A549 (cell line): Measurements from ENCODE around the gene SMARCA1. TPM values are rescaled to one million over a fixed set of nuclear protein-coding genes. Genes with fewer than 3 reads are reported as not detected.

Experiments
- ATAC-seq, 2 experiments: fragments of 200-7000 bp in 1 of 2; fragments of >200 bp in 1 of 2; cut with Nextera tagmentation in 1 of 2; cut with Tn5 transposase in 1 of 2; 3 replicates each; pipeline versions ENCODE4 v1.8.0 to v1.9.1; 2018 to 2020; ENCODE audit warnings: mild to moderate bottlenecking in 1 of 2, moderate library complexity in 1 of 2
- CTCF ChIA-PET: fragments of 300-600 bp; sonication (Branson Sonifier 250); formaldehyde crosslinking; extraction: SDS; loops from one replicate; lab custom pipeline; 2021; ENCODE audit warnings: antibody characterized with exemption, inconsistent platforms; lab: Yijun Ruan, JAX
- POLR2A ChIA-PET: fragments of 350-600 bp; formaldehyde crosslinking; extraction: SDS; loops from one replicate; lab custom pipeline; 2021; ENCODE audit warnings: antibody characterized with exemption, inconsistent platforms; lab: Yijun Ruan, JAX
- DNase-seq, 2 experiments: peaks; one replicate each; pipeline versions ENCODE4 v3.0.0 to v3.0.0-alpha.2; 2011 to 2016; ENCODE audit warnings: low read depth in 1 of 2, low spot score in 1 of 2
- FAIRE-seq: peaks from 2 replicates; lab custom pipeline; 2011; peaks lifted over from hg19 to GRCh38; lab: Jason Lieb, UNC
- H3K27ac ChIP-seq, 2 experiments: fragments of >200 bp; sonication (Bioruptor Twin); formaldehyde crosslinking; 3 replicates each; pipeline ENCODE4 v1.5.1; 2016 to 2017
- H3K4me1 ChIP-seq: fragments of >200 bp; sonication (Bioruptor Twin); formaldehyde crosslinking; 3 replicates; pipeline ENCODE4 v1.6.1; 2016
- H3K4me2 ChIP-seq: fragments of >200 bp; sonication (Bioruptor Twin); formaldehyde crosslinking; 3 replicates; pipeline ENCODE4 v1.6.1; 2016
- H3K4me3 ChIP-seq: fragments of >200 bp; sonication (Bioruptor Twin); formaldehyde crosslinking; 3 replicates; pipeline ENCODE4 v1.5.1; 2016
- H3K9me3 ChIP-seq: fragments of >200 bp; sonication (Bioruptor Twin); formaldehyde crosslinking; 3 replicates; pipeline ENCODE4 v1.6.1; 2016
- ATOH8 ChIP-seq: fragments of 250-450 bp; sonication (Bioruptor Pico); IDR thresholded peaks from 2 replicates; pipeline ENCODE4 v1.5.0; 2020; ENCODE audit warnings: low read depth, mild to moderate bottlenecking, moderate library complexity
- BCL3 ChIP-seq: fragments of >200 bp; sonication (Bioruptor Twin); formaldehyde crosslinking; IDR thresholded peaks from 3 replicates; pipeline ENCODE4 v1.6.1; 2016
- CHD4 ChIP-seq: fragments of 200-600 bp; sonication (generic); IDR thresholded peaks from 2 replicates; pipeline ENCODE4 v1.6.1; 2016; ENCODE audit warnings: antibody characterized with exemption, mild to moderate bottlenecking, borderline replicate concordance
- EHMT2 ChIP-seq: fragments of 200-600 bp; sonication (generic); IDR thresholded peaks from 2 replicates; pipeline ENCODE4 v1.6.1; 2016; ENCODE audit warnings: antibody characterized with exemption, low read depth, mild to moderate bottlenecking, moderate library complexity
- FOSL2 ChIP-seq, 2 experiments: fragments of 450-650 bp in 1 of 2; fragments of >200 bp in 1 of 2; sonication (Bioruptor Twin) in 1 of 2; formaldehyde crosslinking; IDR thresholded peaks; 2 replicates each; pipeline versions ENCODE4 v1.5.0 to v1.6.1; 2016 to 2020; ENCODE audit warnings: mild to moderate bottlenecking in 1 of 2, moderate library complexity in 1 of 2
- HEYL ChIP-seq: fragments of 250-450 bp; sonication (Bioruptor Pico); IDR thresholded peaks from 2 replicates; pipeline ENCODE4 v1.8.0; 2021; ENCODE audit warnings: mild to moderate bottlenecking, moderate library complexity
- HOXB13 ChIP-seq: fragments of 250-450 bp; sonication (Bioruptor Pico); IDR thresholded peaks from 2 replicates; pipeline ENCODE4 v1.5.0; 2020; ENCODE audit warnings: low read depth, mild to moderate bottlenecking, moderate library complexity
- JUN ChIP-seq, 2 experiments: fragments of >200 bp; sonication (Bioruptor Twin); formaldehyde crosslinking; IDR thresholded peaks; 2 replicates in 1 of 2; 3 replicates in 1 of 2; pipeline ENCODE4 v1.6.1; 2016 to 2017
- MAFK ChIP-seq: fragments of 450-650 bp; IDR thresholded peaks from 2 replicates; pipeline ENCODE4 v1.6.1; 2014; ENCODE audit not compliant: partially characterized antibody
- NFE2L2 ChIP-seq: fragments of 150-350 bp; conservative IDR thresholded peaks from 2 replicates; pipeline ENCODE4 v1.6.1; 2014; ENCODE audit warnings: low read length
- NR3C1 ChIP-seq: fragments of >200 bp; sonication (Bioruptor Twin); formaldehyde crosslinking; IDR thresholded peaks from 3 replicates; pipeline ENCODE4 v1.6.1; 2017
- PHF8 ChIP-seq: fragments of 200-600 bp; sonication (generic); IDR thresholded peaks from 2 replicates; pipeline ENCODE4 v1.6.1; 2016; ENCODE audit warnings: low read depth, mild to moderate bottlenecking, antibody characterized with exemption, moderate library complexity, borderline replicate concordance
- POLR2AphosphoS2 ChIP-seq: conservative IDR thresholded peaks from 2 replicates; pipeline ENCODE4 v1.6.1; 2012; ENCODE audit warnings: low read length, improper control_type of control experiment, inconsistent platforms
- RAD21 ChIP-seq, 2 experiments: fragments of >200 bp in 1 of 2; sonication (Bioruptor Twin) in 1 of 2; formaldehyde crosslinking in 1 of 2; IDR thresholded peaks in 1 of 2; conservative IDR thresholded peaks in 1 of 2; 2 replicates in 1 of 2; 3 replicates in 1 of 2; pipeline ENCODE4 v1.6.1; 2012 to 2018; ENCODE audit warnings: inconsistent platforms in 1 of 2
- REST ChIP-seq: fragments of 200-600 bp; sonication (generic); IDR thresholded peaks from 2 replicates; pipeline ENCODE4 v1.6.1; 2016; ENCODE audit warnings: antibody characterized with exemption, mild to moderate bottlenecking, moderate library complexity
- RNF2 ChIP-seq: fragments of 200-600 bp; sonication (generic); IDR thresholded peaks from 2 replicates; pipeline ENCODE4 v1.6.1; 2016; ENCODE audit warnings: low read depth, mild to moderate bottlenecking, antibody characterized with exemption, moderate library complexity, borderline replicate concordance
- USF2 ChIP-seq: fragments of 450-650 bp; IDR thresholded peaks from 2 replicates; pipeline ENCODE4 v1.6.1; 2014; ENCODE audit warnings: antibody characterized with exemption
- WGBS: methylation state at CpG from one replicate; pipeline ENCODE4 v1.1.6; 2017; ENCODE audit errors: missing lambda C conversion rate; 5-methylcytosine and 5-hydroxymethylcytosine counted together
- polyA plus RNA-seq, 4 experiments: library from polyadenylated mRNA; depleted of rRNA in 3 of 4; stranded (reverse); fragments of >200 nt; fragmentation: RNase III in 1 of 4; extraction: RNeasy Plus Mini Kit Qiagen cat#74134 plus additional on column Dnase treatment in 1 of 4; gene quantifications; 2 replicates in 3 of 4; 3 replicates in 1 of 4; pipeline ENCODE4 v1.2.3, GENCODE V29; 2011 to 2017

SMARCA1 gene
- polyA plus RNA-seq, 2 of the 4 experiments (the other 2 are of a cell fraction): 72.4 to 77.2 TPM

- no peaks in the 10 kb centered on the region for H3K4me1 ChIP-seq
- H3K4me2 ChIP-seq: no peak overlapping the region
- H3K27ac ChIP-seq: no peak overlapping the region
- no peak for TF ChIP-seq HOXB13 (CRISPR knock-in tag)
- no peak for TF ChIP-seq NR3C1
- no peak for TF ChIP-seq RNF2
- TF ChIP-seq USF2: no peak
- no peak for TF ChIP-seq NFE2L2
- TF ChIP-seq FOSL2 (IDR thresholded peaks at IDR 0.05): no peak
- no peak for TF ChIP-seq FOSL2 (CRISPR knock-in tag; IDR thresholded peaks at IDR 0.05)
- no peak for TF ChIP-seq PHF8
- TF ChIP-seq HEYL (CRISPR knock-in tag): no peak
- TF ChIP-seq MAFK: no peak
- no peak for TF ChIP-seq CHD4
- TF ChIP-seq EHMT2: no peak
- no peak for TF ChIP-seq JUN (IDR thresholded peaks at IDR 0.05)
- no peak for TF ChIP-seq RAD21 (conservative IDR thresholded peaks at IDR 0.05 in 1 of 2, IDR thresholded peaks at IDR 0.05 in 1 of 2)
- ChIA-PET CTCF (interaction anchor here (0.6 kb wide), 1 partner anchor 227 kb away, joined by 3 read pairs; no protein-coding TSS in a partner anchor), POLR2A (no interaction called here)
- DNase-seq: no peak
- H3K9me3 ChIP-seq: no peaks in the 10 kb centered on the region
- no peak for ATAC-seq
- no peak overlapping the region for H3K4me3 ChIP-seq
- FAIRE-seq: no peak
- 75% methylated on average over 3 of the region's 3 CpGs for WGBS
Measured at GRCh38 chrX:129553619-129554288, 30.5 kb upstream of the SMARCA1 start.

- Histone ChIP-seq H3K4me2 (no peak overlapping the region), H3K4me3 (no peak overlapping the region), H3K27ac (no peak overlapping the region), H3K9me3 (no peaks in the 10 kb centered on the region), H3K4me1 (no peaks in the 10 kb centered on the region)
- no peak for ATAC-seq
- ChIA-PET POLR2A (no interaction called here), CTCF (no interaction called here)
- TF ChIP-seq BCL3: no peak
- no peak for TF ChIP-seq POLR2AphosphoS2
- TF ChIP-seq EHMT2: no peak
- TF ChIP-seq ATOH8 (CRISPR knock-in tag): no peak
- TF ChIP-seq JUN (IDR thresholded peaks at IDR 0.05): no peak
- TF ChIP-seq REST: no peak
- 81% methylated on average over 1 of the region's 1 CpG for WGBS
- peak; percentile 95 for FAIRE-seq
- DNase-seq: no peak
Measured at GRCh38 chrX:129549124-129549523, 25.8 kb upstream of the SMARCA1 start.
